GM19397 (cell line): Measurements from ENCODE around the gene ZNRD2.

Experiments
- ATAC-seq: cut with Tn5 transposase; IDR thresholded peaks from one replicate; pipeline ENCODE4 v1.9.1; 2021; ENCODE audit warnings: mild to moderate bottlenecking, moderate library complexity; ENCODE audit not compliant: unreplicated experiment

ZNRD2 gene

DNA sequence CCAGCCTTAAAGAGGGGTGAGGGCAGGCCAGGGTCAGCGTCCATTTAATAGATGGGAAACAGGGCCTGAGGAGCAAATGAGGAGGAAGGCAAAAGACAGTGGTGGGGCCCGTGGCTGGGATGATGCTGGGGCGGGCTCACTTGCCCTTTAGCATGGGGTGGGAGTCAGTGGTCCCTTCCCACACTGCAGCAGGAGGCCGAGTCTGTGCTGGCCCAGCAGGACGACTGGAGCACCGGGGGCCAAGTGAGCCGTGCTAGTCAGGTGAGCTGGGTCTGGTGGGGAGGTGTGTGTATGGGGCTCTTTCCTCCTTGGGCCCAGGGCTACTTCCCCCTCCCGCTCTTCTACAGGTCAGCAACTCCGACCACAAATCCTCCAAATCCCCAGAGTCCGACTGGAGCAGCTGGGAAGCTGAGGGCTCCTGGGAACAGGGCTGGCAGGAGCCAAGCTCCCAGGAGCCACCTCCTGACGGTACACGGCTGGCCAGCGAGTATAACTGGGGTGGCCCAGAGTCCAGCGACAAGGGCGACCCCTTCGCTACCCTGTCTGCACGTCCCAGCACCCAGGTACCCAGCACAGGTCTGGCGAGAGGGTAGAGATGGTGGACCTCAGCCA is 32.6 kb upstream of the ZNRD2 start:
- no peak for ATAC-seq

GRCh38 chr11:65538232-65538914 is 31.9 kb upstream of the ZNRD2 start:
- ATAC-seq = no peak

- no peak for ATAC-seq
Measured at GRCh38 chr11:65538915-65539743, 31.1 kb upstream of the ZNRD2 start.

GRCh38 chr11:65539744-65540289 is 30.5 kb upstream of the ZNRD2 start:
- ATAC-seq = peak; percentile 45

- ATAC-seq = peak; percentile 70
Measured at GRCh38 chr11:65540290-65541092, 29.8 kb upstream of the ZNRD2 start.

DNA sequence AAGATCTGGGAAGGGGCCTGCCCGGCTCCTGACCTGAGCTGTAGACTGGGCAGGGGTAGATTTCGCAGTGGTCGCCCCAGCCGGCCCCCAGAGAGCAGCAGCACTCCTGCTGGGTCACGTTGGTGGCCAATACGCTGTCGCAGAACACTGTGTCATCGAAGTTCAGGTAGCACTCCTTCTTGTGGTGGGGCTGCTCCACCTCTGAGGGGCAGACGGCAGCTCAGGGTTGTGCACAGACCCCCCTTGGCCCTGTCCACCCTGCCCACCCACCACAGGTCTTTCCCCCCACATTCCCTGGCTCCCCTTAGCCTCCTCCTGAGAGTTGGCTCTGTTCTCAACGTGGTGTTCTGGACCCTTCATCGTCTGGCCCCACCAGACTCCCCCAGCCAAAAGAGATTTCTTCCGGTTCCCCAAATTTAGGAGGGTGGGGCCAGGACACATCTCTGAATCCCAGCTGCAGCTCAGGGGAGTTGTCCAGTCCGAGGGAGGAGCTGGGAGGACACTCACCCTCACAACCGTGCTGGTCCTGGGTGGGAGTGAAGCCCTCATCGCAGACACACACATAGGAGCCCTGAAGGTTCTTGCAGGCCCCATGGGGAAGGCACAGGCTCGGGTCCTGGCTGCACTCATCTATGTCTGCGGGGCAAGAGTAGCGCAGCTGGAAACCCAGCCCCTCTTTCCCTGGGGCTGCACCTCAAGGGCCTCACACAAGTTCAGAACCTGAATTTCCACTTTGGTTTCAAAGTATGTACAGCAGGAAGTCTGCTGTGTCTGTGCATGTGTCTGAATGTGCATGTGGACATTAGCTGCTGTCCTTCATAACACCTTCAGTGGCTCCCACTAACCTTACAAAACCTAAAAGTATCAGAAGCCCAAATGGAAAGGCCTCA is 28.9 kb upstream of the ZNRD2 start:
- ATAC-seq = no peak

- no peak for ATAC-seq
Measured at GRCh38 chr11:65542738-65543390, 27.4 kb upstream of the ZNRD2 start.

DNA sequence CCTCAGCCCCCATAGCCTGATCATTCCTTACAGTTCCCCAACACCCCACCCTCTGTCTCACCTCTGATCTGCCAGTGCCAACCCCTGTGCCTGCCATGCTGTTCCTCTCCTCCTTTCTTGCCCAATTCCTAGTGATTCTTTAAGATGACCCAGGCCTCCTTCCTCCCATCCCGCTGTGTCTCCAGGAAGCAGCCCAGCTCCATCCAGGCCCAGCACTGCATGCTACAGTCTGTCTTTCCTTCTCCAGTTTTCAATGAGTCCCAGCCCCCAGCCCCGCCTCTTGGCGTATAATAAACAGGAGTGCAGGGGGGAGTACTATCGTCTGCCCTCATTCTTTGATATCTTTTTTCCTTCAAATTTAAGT is 24.4 kb upstream of the ZNRD2 start:
- ATAC-seq = no peak

GRCh38 chr11:65546217-65546958 is 23.9 kb upstream of the ZNRD2 start:
- ATAC-seq = peak; percentile 73

- no peak for ATAC-seq
Measured at GRCh38 chr11:65547446-65548125, 22.7 kb upstream of the ZNRD2 start.

- ATAC-seq = no peak
Measured at GRCh38 chr11:65548395-65548794, 21.9 kb upstream of the ZNRD2 start.

DNA sequence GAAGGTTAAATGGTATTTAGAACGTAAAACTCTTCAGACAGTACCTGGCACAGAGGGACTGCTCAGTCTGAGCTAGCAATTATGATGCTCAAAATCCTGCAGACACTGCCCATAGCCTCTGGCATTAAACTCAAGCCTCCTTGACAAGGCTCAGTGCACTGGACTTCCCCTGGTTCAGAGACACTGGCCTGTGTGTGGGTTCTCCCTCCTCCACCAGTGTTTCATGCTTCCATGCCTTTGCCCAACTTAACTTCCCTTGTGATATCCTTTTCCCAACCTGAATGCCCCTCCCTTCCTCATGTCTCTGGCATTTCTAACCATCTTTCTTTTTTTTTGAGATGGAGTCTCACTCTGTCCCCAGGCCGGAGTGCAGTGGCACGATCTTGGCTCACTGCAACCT is 21.2 kb upstream of the ZNRD2 start:
- ATAC-seq = no peak

DNA sequence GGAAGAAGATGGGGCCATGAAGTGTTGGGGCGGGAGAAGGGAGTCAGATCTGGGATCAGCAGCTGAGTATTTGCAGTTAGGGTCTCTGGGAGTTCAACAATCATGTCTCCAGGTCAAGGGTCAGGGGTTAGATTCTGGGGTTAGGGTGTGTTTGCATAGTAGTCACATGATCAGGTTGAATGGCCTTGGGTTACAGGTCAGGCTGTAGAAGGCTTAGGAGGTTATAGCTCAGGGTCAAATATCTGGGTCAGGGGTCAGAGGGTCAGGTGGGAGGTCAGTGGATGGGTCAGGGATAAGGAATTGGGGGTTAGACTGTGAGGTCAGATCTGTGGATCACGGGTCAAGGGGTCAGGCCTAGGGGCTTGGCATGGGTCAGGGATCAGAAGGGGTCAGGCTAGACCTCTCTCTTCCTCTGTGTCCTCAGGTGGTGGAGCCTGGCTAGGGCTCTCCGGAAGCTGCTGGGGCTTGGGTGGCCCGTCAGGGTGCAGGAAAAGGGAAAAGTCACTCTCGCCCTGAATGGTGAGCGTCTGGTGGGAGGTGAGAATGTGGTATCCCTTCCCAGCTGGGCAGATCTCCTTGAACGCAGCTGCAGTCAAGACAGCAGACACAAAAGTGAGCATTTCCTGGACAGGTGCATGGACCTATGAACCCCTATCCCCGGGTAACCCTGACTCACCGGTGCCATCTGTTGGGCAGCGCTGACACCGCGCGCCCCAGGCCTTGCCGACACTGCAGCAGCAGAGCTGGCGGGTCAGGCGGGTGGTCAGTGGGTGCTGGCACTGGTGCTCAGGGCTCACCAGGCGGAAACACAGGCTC is 18.5 kb upstream of the ZNRD2 start:
- ATAC-seq = no peak

DNA sequence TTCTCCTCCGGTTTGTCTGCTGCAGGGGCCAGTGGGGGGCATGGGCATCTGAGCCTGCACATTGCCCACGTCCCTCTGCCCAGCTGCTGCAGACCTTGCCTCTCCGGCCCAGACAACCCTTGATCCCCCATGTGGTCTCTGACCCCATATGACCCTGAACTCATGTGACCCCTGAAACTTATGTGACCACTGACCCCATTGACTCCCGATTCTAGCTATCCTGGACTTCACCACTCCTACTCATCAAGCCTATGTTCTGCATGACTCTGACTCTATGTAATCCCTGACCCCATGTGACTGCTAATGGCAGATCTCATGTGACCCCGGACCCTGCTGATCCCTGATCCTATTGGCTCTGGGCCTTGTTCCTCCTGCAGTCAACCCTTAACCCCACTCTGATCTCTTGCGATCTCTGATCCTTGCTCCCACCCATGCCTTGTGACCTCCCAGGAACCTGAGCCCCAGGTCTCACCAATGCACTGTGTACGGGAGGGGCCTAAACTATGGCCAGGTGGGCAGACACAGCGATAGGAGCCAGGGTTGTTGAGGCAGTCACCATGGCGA is 17.8 kb upstream of the ZNRD2 start:
- ATAC-seq = no peak

- ATAC-seq = no peak
Measured at GRCh38 chr11:65553301-65554001, 16.8 kb upstream of the ZNRD2 start.

DNA sequence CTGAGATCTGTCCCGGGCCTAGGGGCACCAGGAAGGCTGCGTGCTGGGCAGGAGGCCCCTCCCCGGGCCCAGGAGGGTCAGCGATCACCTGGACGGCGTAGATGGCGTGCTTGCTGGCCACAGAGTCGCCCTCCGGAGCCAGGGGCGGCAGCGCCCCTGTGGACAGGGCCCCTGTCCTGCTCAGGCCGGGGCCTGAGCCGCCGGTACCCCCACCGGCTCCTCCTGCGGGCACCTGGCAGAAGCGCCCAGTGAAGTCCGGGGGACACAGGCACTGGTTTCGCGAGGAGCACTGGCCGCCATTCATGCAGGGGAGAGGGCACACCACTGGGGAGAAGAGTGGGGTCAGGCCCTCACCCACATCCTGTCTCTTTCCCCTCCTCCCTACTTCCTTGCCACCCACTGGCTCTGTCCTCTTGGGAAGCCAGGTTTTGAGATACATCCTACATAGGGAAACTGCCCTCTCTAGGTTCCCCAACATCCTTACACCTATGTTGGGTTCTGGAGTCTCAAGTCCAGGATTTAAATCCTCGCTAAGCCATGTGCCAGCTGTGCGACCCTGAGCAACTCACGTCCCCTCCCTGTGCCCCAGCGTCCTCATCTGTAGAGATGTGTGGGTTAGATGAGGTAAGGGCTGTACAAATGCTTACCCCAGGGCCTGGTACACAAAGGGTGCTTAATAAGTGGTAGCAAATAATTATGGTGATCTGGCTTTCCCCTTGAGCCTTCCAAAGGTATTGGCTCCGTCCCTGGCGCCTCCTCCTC is 16.0 kb upstream of the ZNRD2 start:
- ATAC-seq = no peak
